ENCODE results near the gene WDFY2. TPM values are rescaled to one million over a fixed set of nuclear protein-coding genes. Genes with fewer than 3 reads are reported as not detected.
"Not testable (repeated sequence)": the region's sequence is repeated elsewhere in the genome, so short reads cannot be mapped to it uniquely, and the experiment has no call there.

WDFY2 gene
- polyA plus RNA-seq (ENCODE audit: insufficient read length), result 19.8 TPM
- long read RNA-seq, donor 1, full-length matches to known transcripts, result 3 of 3 reads
- long read RNA-seq, donor 1, partial matches to known transcripts, result 0 of 3 reads
- long read RNA-seq, donor 1, other reads (novel, unspliced or antisense), result 0 of 3 reads
- long read RNA-seq, donor 2, full-length matches to known transcripts, result 5 of 10 reads
- long read RNA-seq, donor 2, partial matches to known transcripts, result 0 of 10 reads
- long read RNA-seq, donor 2, other reads (novel, unspliced or antisense), result 5 of 10 reads
- long read RNA-seq, donor 3, full-length matches to known transcripts, result 1 of 14 reads
- long read RNA-seq, donor 3, partial matches to known transcripts, result 7 of 14 reads
- long read RNA-seq, donor 3, other reads (novel, unspliced or antisense), result 6 of 14 reads
- long read RNA-seq, donor 4, result 0 reads
- long read RNA-seq, donor 5, full-length matches to known transcripts, result 2 of 17 reads
- long read RNA-seq, donor 5, partial matches to known transcripts, result 15 of 17 reads
- long read RNA-seq, donor 5, other reads (novel, unspliced or antisense), result 0 of 17 reads
- long read RNA-seq, donor 6, full-length matches to known transcripts, result 2 of 2 reads
- long read RNA-seq, donor 6, partial matches to known transcripts, result 0 of 2 reads
- long read RNA-seq, donor 6, other reads (novel, unspliced or antisense), result 0 of 2 reads
- long read RNA-seq, donor 7, full-length matches to known transcripts, result 3 of 3 reads
- long read RNA-seq, donor 7, partial matches to known transcripts, result 0 of 3 reads
- long read RNA-seq, donor 7, other reads (novel, unspliced or antisense), result 0 of 3 reads
- long read RNA-seq, donor 8, full-length matches to known transcripts, result 2 of 2 reads
- long read RNA-seq, donor 8, partial matches to known transcripts, result 0 of 2 reads
- long read RNA-seq, donor 8, other reads (novel, unspliced or antisense), result 0 of 2 reads

- DNase-seq, result peak; percentile 100
These were observed at the start of gene WDFY2 for GRCh38 chr13:51583875-51584730. WDFY2 (plus strand) TSS chr13:51584462; CDS start chr13:51584688, 226 bp downstream.

- DNase-seq, result no peak
These were observed 45.6 kb upstream of the WDFY2 start for GRCh38 chr13:51538591-51539179.

GRCh38 chr13:51539887-51540286 is 44.4 kb upstream of the WDFY2 start:
- DNase-seq, result no peak

- DNase-seq, result no peak
These were observed 43.2 kb upstream of the WDFY2 start for GRCh38 chr13:51541037-51541436.

GRCh38 chr13:51541809-51542258 is 42.4 kb upstream of the WDFY2 start:
- no peak for DNase-seq

- DNase-seq, result no peak
These were observed 41.7 kb upstream of the WDFY2 start for GRCh38 chr13:51542346-51543242.

GRCh38 chr13:51545446-51545845 is 38.8 kb upstream of the WDFY2 start:
- DNase-seq, result not testable (repeated sequence)

GRCh38 chr13:51547425-51548176 is 36.7 kb upstream of the WDFY2 start:
- DNase-seq, result no peak

GRCh38 chr13:51549050-51549449 is 35.2 kb upstream of the WDFY2 start:
- DNase-seq, result no peak

- DNase-seq, result no peak
These were observed 34.7 kb upstream of the WDFY2 start for GRCh38 chr13:51549593-51549992.

GRCh38 chr13:51550151-51550550 is 34.1 kb upstream of the WDFY2 start:
- no peak for DNase-seq

GRCh38 chr13:51551416-51551815 is 32.8 kb upstream of the WDFY2 start:
- DNase-seq, result no peak

- DNase-seq, result no peak
These were observed 32.2 kb upstream of the WDFY2 start for GRCh38 chr13:51552027-51552426.

- no peak for DNase-seq
These were observed 30.7 kb upstream of the WDFY2 start for GRCh38 chr13:51553531-51553930.

- DNase-seq, result no peak
These were observed 27.5 kb upstream of the WDFY2 start for GRCh38 chr13:51556740-51557139.

- DNase-seq, result no peak
These were observed 26.8 kb upstream of the WDFY2 start for GRCh38 chr13:51557438-51557837.

GRCh38 chr13:51557875-51558612 is 26.2 kb upstream of the WDFY2 start:
- DNase-seq, result no peak

- no peak for DNase-seq
These were observed 24.1 kb upstream of the WDFY2 start for GRCh38 chr13:51559946-51560735.

Data from left kidney (tissue), 8 donors.